Lower leg skin (tissue), 4 donors: ENCODE data around the gene BLOC1S3. TPM values are rescaled to one million over a fixed set of nuclear protein-coding genes. Genes with fewer than 3 reads are reported as not detected.

Experiments
- DNase-seq, 2 donors: peaks; one replicate each; pipeline ENCODE4 v3.0.0-alpha.2; 2019; ENCODE audit warnings: low spot score in 2 of 2
- H3K4me3 ChIP-seq: fragments of 200-600 bp; sonication (generic); 2 replicates; pipeline ENCODE4 v1.5.1; 2017; ENCODE audit warnings: mild to moderate bottlenecking, low read depth; ENCODE audit not compliant: poor library complexity, severe bottlenecking
- CTCF ChIP-seq, 3 donors: fragments of 450-650 bp; IDR thresholded peaks; one replicate each; pipeline ENCODE4 v1.5.1; 2016; ENCODE audit warnings: antibody characterized with exemption in 3 of 3, mild to moderate bottlenecking in 3 of 3, moderate library complexity in 2 of 3
- POLR2A ChIP-seq, 2 donors: fragments of 450-650 bp; IDR thresholded peaks; one replicate each; pipeline ENCODE4 v1.6.1; 2016 to 2017; ENCODE audit warnings: antibody characterized with exemption in 2 of 2, mild to moderate bottlenecking in 1 of 2, moderate library complexity in 1 of 2
- WGBS, 2 donors: methylation state at CpG; one replicate each; pipeline ENCODE4 v1.1.5; 2018; 5-methylcytosine and 5-hydroxymethylcytosine counted together
- intact Hi-C: fragments of 100-400 bp; cut with DNase I; formaldehyde crosslinking; loops from one replicate; pipeline ENCODE4 v1.15.0; 2023; ENCODE audit warnings: low total_unique reads
- total RNA-seq, 4 donors: library from RNA; depleted of rRNA; stranded (reverse); fragments of >200 nt; gene quantifications; one replicate each; pipeline ENCODE4 v1.1.0, GENCODE V29; 2016

Gene BLOC1S3
- total RNA-seq, 4 donors from 2014 or later = 26.6 to 65.1 (median 31.4) TPM

GRCh38 chr19:45140144-45140503 lies 38.5 kb upstream of the BLOC1S3 start:
- intact Hi-C loops = no loop called here
- 73 to 88% methylated on average over 8 of the region's 8 CpGs for WGBS, 2 donors
- DNase-seq = no peak
- H3K4me3 ChIP-seq = no peak overlapping the region
- TF ChIP-seq CTCF (IDR thresholded peaks at IDR 0.05) = no peak

- no peak overlapping the region for H3K4me3 ChIP-seq
- whole genome bisulfite sequencing, 2 donors = 85 to 92% methylated on average over 8 to 9 of the region's 11 CpGs
- TF ChIP-seq POLR2A (IDR thresholded peaks at IDR 0.05) (no peak), CTCF (IDR thresholded peaks at IDR 0.05) (no peak)
- intact Hi-C loops = no loop called here
- no peak for DNase-seq
Observed at GRCh38 chr19:45140533-45140932, 38.1 kb upstream of the BLOC1S3 start.

- H3K4me3 ChIP-seq = no peak overlapping the region
- TF ChIP-seq CTCF (IDR thresholded peaks at IDR 0.05) = no peak
- no peak for TF ChIP-seq POLR2A (IDR thresholded peaks at IDR 0.05)
- WGBS, 2 donors = 91 to 93% methylated on average over 24 to 25 of the region's 28 CpGs
- intact Hi-C loops = no loop called here
- DNase-seq = no peak
Observed at GRCh38 chr19:45141203-45141900, 37.2 kb upstream of the BLOC1S3 start.

GRCh38 chr19:45142016-45142725 lies 36.4 kb upstream of the BLOC1S3 start:
- WGBS, 2 donors = 92 to 93% methylated on average over 15 to 33 of the region's 33 CpGs
- no peak overlapping the region for H3K4me3 ChIP-seq
- intact Hi-C loops = no loop called here
- no peak for DNase-seq
- no peak for TF ChIP-seq CTCF (IDR thresholded peaks at IDR 0.05)
- TF ChIP-seq POLR2A (IDR thresholded peaks at IDR 0.05) = no peak

- intact Hi-C loops = no loop called here
- whole genome bisulfite sequencing, 2 donors = 62 to 64% methylated on average over 9 of the region's 9 CpGs
- DNase-seq = no peak
- TF ChIP-seq CTCF (IDR thresholded peaks at IDR 0.05) = no peak
- TF ChIP-seq POLR2A (IDR thresholded peaks at IDR 0.05) = no peak
- H3K4me3 ChIP-seq = no peak overlapping the region
Observed at GRCh38 chr19:45142726-45143110, 35.9 kb upstream of the BLOC1S3 start.
